GM18907 (cell line): ENCODE measurements around the gene MYRIP.
"Not testable (repeated sequence)": the region's sequence is repeated elsewhere in the genome, so short reads cannot be mapped to it uniquely, and the experiment has no call there.

Experiments
- ATAC-seq: cut with Tn5 transposase; IDR thresholded peaks from one replicate; pipeline ENCODE4 v1.9.1; 2021; ENCODE audit warnings: mild to moderate bottlenecking, moderate library complexity; ENCODE audit not compliant: unreplicated experiment

MYRIP gene

DNA sequence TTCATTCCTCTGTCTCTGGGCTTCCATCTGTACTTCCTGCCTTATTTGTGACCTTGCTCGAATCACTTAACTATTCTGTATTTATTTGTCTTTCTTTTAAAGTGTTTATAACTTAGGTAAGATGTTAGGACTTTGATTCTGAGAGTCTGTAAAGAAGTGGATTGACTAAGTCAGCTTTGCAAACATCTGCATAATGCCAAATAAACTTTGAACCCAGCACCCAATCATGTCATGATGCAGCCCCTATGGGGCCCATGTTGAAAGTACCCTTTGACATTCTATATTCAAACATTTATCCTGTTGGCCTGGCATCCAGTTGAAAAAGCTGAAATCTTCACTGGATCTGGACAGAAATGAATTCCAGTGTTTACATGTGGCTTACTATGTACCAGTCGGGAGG is 3.8 kb upstream of the MYRIP start:
- ATAC-seq: no peak

DNA sequence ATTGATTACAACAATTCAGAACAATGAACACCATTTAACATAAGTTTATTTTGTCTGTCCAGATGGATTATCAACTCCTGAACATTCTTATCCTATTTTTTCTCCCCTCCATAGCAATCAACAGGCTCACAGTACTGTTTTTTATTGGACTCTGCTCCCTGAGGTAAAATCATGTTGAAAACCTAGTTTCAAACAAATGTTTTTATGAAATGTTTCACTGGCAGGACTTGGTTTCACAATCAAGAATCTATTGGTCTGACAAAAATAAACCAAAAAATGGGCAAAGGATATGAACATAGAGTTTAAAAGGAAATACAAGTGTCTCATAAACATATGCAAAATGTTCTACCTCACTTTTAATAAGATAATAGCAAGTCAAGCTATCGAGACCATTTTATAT is 2.6 kb upstream of the MYRIP start:
- ATAC-seq: no peak

DNA sequence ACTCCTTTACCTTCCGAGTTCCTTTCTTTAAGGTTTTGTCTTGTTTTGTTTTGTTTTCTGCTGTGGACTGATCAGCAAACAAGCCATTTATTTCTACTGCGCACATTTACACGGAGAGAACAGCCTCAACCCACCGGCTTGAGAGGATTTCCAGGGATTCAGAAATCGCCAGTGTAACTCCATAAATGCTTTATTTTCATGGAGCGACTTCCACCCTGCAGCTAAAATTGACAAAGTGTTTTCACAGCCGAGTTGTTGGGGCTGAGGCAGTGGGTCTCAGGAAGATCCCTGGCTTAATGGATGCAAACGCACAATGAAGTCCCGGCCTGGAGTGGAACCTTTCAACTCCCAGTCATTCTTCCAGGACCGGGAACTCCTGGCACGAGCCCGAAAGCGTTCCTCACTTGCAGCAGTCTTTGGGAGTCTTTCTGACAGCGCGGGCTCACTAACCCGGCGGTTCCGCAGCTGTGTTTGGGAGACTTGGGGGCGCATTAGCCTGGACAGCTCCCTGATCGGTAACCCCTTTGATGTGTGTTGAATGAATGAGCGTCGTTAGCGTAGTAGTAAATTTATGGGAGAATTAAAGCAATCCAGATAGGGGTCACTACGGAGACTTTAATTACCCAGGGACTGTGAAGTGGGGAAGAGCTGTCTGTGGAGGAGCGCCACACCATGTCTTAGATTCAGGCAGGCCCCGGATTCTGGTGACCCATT is 785 bp upstream of the MYRIP start:
- ATAC-seq: no peak

DNA sequence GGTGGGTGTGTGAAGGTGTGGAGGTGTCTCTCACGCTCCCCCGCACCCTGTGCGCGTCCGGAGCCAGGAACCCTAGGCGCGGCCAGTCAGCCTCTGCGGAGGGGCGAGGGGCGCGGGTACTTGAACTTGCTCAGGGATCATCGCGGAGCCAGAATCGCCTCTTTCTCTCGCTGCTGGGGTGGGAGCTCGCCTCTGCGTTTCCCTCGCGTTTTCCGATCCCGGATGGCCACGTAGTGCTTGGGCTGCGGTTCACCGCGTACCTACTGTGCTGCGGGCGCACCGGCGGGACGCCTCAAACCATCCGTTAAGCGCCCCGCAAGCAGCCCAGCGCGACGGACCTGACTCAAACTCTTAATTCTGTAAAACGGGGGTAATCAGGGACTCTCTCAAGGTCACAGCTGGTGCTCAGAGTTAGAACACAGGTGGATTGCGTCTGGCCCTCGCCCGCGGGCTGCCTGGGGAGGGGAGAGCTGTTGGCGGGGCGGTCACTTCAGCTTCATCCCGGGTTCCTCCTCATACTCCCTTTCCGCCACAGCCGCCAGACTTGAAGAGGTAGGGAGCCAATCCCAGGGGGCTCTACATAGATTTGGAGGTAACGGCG is 686 bp downstream of the MYRIP start:
- ATAC-seq: peak; percentile 22

GRCh38 chr3:39810647-39811161 is 1.3 kb downstream of the MYRIP start:
- ATAC-seq: no peak

DNA sequence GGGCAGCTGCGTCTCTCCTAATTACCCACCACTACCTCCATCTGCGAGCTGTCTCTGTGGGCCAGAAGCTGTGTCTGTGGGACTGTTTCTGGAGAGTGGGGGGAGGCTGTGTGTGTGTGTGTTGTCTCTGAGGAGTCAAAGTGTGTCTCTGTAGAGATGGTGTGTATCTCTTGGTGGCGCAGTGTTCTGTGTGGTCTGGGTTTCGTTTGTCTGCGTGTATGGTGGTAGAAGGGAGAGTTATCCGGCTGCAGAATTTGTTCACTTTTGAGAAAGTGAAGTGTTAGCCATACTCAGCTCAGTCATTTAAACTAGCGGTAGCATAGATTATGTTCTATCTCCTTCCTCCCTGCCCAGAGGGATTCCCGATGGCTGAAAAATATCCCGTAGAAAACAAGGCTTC is 2.2 kb downstream of the MYRIP start:
- ATAC-seq: no peak

DNA sequence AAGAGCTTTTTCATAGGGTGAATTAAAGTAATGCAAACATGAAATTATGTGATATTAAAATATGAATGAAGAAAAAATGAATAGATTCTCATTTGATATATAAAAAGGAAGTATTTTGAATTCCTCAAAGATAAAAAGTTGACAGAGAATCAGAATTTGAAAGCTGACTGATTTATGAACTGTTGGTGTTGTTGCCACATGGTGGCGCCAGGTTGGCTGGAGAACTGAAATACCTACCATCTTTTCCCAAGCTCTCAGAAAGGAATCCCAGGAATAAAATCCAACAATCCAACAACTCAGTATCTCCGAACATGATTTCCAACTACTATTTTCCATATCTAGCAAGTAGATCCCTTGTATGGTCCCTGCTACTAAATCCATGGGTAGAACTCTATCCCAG is 3.1 kb downstream of the MYRIP start:
- no peak for ATAC-seq

- no peak for ATAC-seq
Observed at GRCh38 chr3:39814007-39814406, 4.6 kb downstream of the MYRIP start.

DNA sequence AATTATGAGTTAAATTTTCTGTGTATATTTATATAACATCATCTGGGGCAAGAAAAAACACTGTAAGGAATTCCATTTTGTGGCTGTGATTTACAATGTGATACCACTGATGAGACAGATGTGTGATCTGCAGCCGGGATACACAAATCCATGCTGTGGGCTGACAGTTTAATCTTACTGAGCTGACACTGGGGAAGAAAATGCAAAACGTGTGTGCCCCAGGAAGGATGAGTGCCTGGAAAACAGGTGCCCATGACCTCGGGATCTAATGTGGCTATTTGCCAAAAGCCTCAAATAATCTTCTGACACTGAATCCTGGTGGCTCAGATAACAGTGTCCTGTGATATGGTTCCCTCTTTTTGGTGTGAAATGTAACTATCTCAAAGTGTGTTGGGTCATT is 10.5 kb downstream of the MYRIP start:
- no peak for ATAC-seq

DNA sequence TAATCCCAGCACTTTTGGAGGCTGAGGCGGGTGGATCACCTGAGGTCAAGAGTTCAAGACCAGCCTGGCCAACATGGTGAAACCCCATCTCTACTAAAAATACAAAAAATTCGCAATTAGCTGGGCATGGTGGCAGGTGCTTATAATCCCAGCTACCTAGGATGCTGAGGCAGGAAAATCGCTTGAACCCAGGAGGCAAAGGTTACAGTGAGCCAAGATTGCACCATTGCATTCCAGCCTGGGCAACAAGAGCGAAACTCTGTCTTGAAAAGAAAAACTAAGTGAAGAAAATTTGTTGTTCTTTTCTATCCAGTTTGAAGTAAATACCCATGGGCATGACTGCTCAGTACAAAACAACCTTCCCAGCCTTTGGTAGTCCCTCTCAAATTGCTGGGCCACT is 24.4 kb downstream of the MYRIP start:
- ATAC-seq: not testable (repeated sequence)

DNA sequence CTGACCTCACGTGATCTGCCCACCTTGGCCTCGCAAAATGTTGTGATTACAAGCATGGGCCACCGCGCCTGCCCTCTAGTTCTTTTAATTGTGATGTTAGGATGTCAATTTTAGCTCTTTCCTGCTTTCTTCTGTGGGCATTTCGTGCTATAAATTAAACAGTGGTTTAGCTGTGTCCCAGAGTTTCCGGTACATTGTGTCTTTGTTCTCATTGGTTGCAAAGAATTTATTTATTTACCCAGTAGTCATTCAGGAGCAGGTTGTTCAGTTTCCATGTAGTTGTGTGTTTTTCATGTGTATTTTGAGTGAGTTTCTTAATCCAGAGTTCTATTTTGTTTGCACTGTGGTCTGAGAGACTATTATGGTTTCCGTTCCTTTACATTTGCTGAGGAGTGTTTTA is 30.1 kb downstream of the MYRIP start:
- no peak for ATAC-seq

GRCh38 chr3:39843440-39843839 is 34.0 kb downstream of the MYRIP start:
- no peak for ATAC-seq

- ATAC-seq: no peak
Observed at GRCh38 chr3:39848365-39848764, 39.0 kb downstream of the MYRIP start.

DNA sequence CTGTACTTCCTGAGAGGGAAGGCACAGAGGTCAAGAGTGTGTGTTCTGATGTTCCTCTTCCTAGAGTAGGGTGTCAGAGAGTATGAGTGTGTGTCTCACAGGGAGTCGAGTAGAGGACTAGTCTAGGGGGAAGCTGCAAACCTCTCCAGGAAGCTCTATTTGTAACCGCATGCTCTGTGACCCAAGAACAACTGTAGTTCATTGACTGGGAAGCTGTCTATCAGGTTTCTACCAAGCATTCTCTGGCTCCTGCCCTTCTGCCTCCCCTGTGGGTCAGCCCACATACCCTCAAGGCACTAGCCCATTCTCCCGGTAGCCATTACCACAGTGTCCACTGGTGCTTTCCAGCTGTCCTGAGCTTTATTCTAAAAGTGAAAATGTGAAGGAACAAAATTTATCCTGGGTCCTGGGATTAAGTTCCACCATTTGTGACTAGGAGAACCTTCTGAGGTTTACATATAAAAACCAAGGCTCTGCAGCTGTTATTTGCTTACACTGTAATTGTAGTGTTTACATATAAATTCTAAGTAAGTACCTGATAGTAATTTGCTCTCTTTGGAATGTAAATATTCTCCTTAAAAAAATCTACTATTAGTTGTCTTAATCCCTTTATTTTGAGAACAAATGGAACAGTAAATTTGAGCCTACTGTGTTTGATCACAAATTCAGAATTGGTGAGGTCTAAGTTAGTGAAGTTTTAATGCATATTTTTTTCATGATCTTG is 40.7 kb downstream of the MYRIP start:
- peak; percentile 82 for ATAC-seq

- no peak for ATAC-seq
Observed at GRCh38 chr3:39850716-39851032, 41.3 kb downstream of the MYRIP start.

DNA sequence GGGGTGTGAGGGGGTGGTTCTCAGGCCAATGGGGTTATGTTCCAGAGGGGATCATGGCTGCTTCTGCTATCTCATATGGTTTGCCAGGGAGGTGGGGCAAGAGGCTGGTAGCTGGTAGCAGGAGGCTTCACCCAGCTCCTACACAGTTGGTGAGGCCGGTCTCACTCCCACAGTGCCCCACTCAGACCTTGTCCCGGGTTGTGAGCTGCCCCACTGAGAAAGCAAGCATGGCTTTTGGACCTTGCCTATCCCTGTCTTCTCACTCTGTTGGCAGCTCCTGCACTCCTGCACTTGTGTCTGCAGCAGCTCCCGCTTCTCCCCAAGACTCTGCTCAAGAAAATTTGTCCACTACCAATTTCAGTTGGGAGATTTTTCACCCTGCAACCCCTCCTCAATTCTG is 46.1 kb downstream of the MYRIP start:
- ATAC-seq: no peak

DNA sequence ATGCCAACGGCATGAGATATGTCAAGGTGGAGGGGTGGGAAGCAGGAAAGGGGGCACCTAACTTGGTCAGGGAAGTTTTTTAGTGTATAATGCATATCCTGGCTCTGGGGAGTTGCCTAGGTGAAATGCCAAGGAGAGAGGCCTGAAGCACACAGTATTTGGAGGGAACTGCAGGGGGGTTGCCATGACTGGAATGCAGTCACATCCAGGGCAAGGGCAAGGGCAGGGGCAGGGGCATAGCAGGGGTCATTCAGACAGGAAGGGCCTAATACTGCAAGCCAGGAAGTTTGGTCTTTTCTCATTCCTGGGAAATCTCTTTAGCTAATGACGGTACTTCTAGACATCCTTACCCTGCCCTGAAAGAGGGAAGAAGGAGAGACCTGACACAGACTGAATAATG is 60.5 kb downstream of the MYRIP start:
- ATAC-seq: no peak

DNA sequence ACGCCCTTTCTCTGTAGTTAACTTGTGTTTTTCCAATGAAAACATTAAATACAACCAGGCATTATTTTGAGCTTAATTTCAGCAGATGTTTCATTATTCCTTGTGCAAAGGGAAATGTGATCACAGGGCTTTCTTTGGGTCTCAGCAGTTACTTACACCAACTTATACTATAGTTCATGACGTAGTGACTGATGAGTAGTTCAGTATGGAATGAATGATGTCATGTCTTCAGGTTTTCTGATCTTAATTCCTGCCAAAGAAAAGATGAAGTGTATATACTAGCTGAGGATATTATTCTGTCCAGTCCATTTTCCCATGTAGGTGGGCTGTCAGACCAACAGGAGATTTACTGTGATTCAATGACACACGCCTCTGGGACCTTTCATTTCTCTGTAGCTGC is 61.3 kb downstream of the MYRIP start:
- ATAC-seq: no peak

GRCh38 chr3:39879581-39879980 is 70.2 kb downstream of the MYRIP start:
- no peak for ATAC-seq

GRCh38 chr3:39882111-39882510 is 72.7 kb downstream of the MYRIP start:
- no peak for ATAC-seq

- ATAC-seq: no peak
Observed at GRCh38 chr3:39892068-39892467, 82.7 kb downstream of the MYRIP start.

GRCh38 chr3:39896184-39896583 is 86.8 kb downstream of the MYRIP start:
- no peak for ATAC-seq
